ENCODE measurements around the gene CHODL.

Gene CHODL

GRCh38 chr21:18244671-18245463 lies at the start of gene CHODL:
TSS of gene CHODL (plus strand) at chr21:18244833. CDS start at chr21:18245224, 391 bp downstream.
- H3K4me3 ChIP-seq (replicated peaks; ENCODE audit: low read depth, low read length) = no peak within 1 kb of the TSS
- DNase-seq (ENCODE audit: low read depth) = no peak
- TF ChIP-seq CTCF (IDR thresholded peaks at IDR 0.05; ENCODE audit: low read length, missing control alignments) = no peak

GRCh38 chr21:18204931-18205330 lies 39.7 kb upstream of the CHODL start:
- DNase-seq (ENCODE audit: low read depth) = no peak
- no peak overlapping the region for H3K4me3 ChIP-seq (replicated peaks; ENCODE audit: low read depth, low read length)
- TF ChIP-seq CTCF (IDR thresholded peaks at IDR 0.05; ENCODE audit: low read length, missing control alignments) = no peak

GRCh38 chr21:18218331-18218730 lies 26.3 kb upstream of the CHODL start:
- no peak for DNase-seq (ENCODE audit: low read depth)
- TF ChIP-seq CTCF (IDR thresholded peaks at IDR 0.05; ENCODE audit: low read length, missing control alignments) = no peak
- H3K4me3 ChIP-seq (replicated peaks; ENCODE audit: low read depth, low read length) = no peak overlapping the region

- no peak overlapping the region for H3K4me3 ChIP-seq (replicated peaks; ENCODE audit: low read depth, low read length)
- no peak for TF ChIP-seq CTCF (IDR thresholded peaks at IDR 0.05; ENCODE audit: low read length, missing control alignments)
- no peak for DNase-seq (ENCODE audit: low read depth)
Observed at GRCh38 chr21:18220498-18220897, 24.1 kb upstream of the CHODL start.

GRCh38 chr21:18222346-18222745 lies 22.3 kb upstream of the CHODL start:
- H3K4me3 ChIP-seq (replicated peaks; ENCODE audit: low read depth, low read length) = no peak overlapping the region
- TF ChIP-seq CTCF (IDR thresholded peaks at IDR 0.05; ENCODE audit: low read length, missing control alignments) = no peak
- DNase-seq (ENCODE audit: low read depth) = no peak

- TF ChIP-seq CTCF (IDR thresholded peaks at IDR 0.05; ENCODE audit: low read length, missing control alignments) = no peak
- H3K4me3 ChIP-seq (replicated peaks; ENCODE audit: low read depth, low read length) = no peak overlapping the region
- no peak for DNase-seq (ENCODE audit: low read depth)
Observed at GRCh38 chr21:18228060-18228739, 16.4 kb upstream of the CHODL start.
